ENCODE results near the gene RNF182.

GRCh38 chr6:13907001-13907350 is 17.8 kb upstream of the RNF182 start:
- no peak for TF ChIP-seq CTCF (IDR thresholded peaks at IDR 0.05; ENCODE audit: low read depth, low read length, poor library complexity, severe bottlenecking)
- TF ChIP-seq EZH2phosphoT487 (IDR thresholded peaks at IDR 0.05; ENCODE audit: borderline replicate concordance, low read length) = no peak

All from DOHH2 (cell line).